Parathyroid adenoma (tissue), 2 donors: ENCODE results near the gene NDUFB4.

Experiments
- H2AFZ ChIP-seq: fragments of 300-600 bp; sonication (generic); one replicate; pipeline ENCODE4 v1.7.0; 2017; ENCODE audit warnings: antibody characterized with exemption, mild to moderate bottlenecking
- H3K27ac ChIP-seq: fragments of 300-600 bp; sonication (generic); one replicate; pipeline ENCODE4 v1.7.0; 2017
- H3K27me3 ChIP-seq: fragments of 300-600 bp; sonication (generic); one replicate; pipeline ENCODE4 v1.7.0; 2017; ENCODE audit warnings: low read length; ENCODE audit not compliant: control insufficient read depth, insufficient read depth
- H3K36me3 ChIP-seq: fragments of 300-600 bp; sonication (generic); one replicate; pipeline ENCODE4 v1.7.0; 2017; ENCODE audit warnings: low read length; ENCODE audit not compliant: control insufficient read depth, insufficient read depth
- H3K4me1 ChIP-seq: fragments of 300-600 bp; sonication (generic); one replicate; pipeline ENCODE4 v1.7.0; 2017; ENCODE audit warnings: control low read depth
- H3K4me2 ChIP-seq: fragments of 300-600 bp; sonication (generic); one replicate; pipeline ENCODE4 v1.7.0; 2017; ENCODE audit warnings: low read length
- H3K4me3 ChIP-seq: fragments of 300-600 bp; sonication (generic); one replicate; pipeline ENCODE4 v1.7.0; 2017; ENCODE audit warnings: low read depth, low read length
- H3K79me2 ChIP-seq: fragments of 300-600 bp; sonication (generic); one replicate; pipeline ENCODE4 v1.7.0; 2017; ENCODE audit warnings: control low read depth
- H3K9ac ChIP-seq: fragments of 300-600 bp; sonication (generic); one replicate; pipeline ENCODE4 v1.7.0; 2017; ENCODE audit warnings: mild to moderate bottlenecking
- H3K9me3 ChIP-seq: fragments of 300-600 bp; sonication (generic); one replicate; pipeline ENCODE4 v1.7.0; 2017; ENCODE audit warnings: low read length; ENCODE audit not compliant: control insufficient read depth
- TF ChIP-seq, protein P1 (sequence below): fragments of 300-600 bp; sonication (generic); IDR thresholded peaks from one replicate; pipeline ENCODE4 v1.7.0; 2017; ENCODE audit warnings: antibody characterized with exemption, mild to moderate bottlenecking
- donor health status: primary hyperparathyroidism.

Gene NDUFB4

GRCh38 chr3:120642368-120642948, 46.3 kb downstream of the NDUFB4 start:
- H3K4me3 ChIP-seq: no peak overlapping the region
- no peaks in the 10 kb centered on the region for H3K4me1 ChIP-seq
- no peaks in the 10 kb centered on the region for H3K27me3 ChIP-seq
- H3K9ac ChIP-seq: no peak overlapping the region
- H3K36me3 ChIP-seq: no peaks in the 10 kb centered on the region
- H2AFZ ChIP-seq: no peak overlapping the region
- H3K27ac ChIP-seq: no peak overlapping the region
- no peaks in the 10 kb centered on the region for H3K79me2 ChIP-seq
- H3K4me2 ChIP-seq: no peak overlapping the region
- TF ChIP-seq, protein P1, sequence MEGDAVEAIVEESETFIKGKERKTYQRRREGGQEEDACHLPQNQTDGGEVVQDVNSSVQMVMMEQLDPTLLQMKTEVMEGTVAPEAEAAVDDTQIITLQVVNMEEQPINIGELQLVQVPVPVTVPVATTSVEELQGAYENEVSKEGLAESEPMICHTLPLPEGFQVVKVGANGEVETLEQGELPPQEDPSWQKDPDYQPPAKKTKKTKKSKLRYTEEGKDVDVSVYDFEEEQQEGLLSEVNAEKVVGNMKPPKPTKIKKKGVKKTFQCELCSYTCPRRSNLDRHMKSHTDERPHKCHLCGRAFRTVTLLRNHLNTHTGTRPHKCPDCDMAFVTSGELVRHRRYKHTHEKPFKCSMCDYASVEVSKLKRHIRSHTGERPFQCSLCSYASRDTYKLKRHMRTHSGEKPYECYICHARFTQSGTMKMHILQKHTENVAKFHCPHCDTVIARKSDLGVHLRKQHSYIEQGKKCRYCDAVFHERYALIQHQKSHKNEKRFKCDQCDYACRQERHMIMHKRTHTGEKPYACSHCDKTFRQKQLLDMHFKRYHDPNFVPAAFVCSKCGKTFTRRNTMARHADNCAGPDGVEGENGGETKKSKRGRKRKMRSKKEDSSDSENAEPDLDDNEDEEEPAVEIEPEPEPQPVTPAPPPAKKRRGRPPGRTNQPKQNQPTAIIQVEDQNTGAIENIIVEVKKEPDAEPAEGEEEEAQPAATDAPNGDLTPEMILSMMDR: no peak
- no peaks in the 10 kb centered on the region for H3K9me3 ChIP-seq

DNA sequence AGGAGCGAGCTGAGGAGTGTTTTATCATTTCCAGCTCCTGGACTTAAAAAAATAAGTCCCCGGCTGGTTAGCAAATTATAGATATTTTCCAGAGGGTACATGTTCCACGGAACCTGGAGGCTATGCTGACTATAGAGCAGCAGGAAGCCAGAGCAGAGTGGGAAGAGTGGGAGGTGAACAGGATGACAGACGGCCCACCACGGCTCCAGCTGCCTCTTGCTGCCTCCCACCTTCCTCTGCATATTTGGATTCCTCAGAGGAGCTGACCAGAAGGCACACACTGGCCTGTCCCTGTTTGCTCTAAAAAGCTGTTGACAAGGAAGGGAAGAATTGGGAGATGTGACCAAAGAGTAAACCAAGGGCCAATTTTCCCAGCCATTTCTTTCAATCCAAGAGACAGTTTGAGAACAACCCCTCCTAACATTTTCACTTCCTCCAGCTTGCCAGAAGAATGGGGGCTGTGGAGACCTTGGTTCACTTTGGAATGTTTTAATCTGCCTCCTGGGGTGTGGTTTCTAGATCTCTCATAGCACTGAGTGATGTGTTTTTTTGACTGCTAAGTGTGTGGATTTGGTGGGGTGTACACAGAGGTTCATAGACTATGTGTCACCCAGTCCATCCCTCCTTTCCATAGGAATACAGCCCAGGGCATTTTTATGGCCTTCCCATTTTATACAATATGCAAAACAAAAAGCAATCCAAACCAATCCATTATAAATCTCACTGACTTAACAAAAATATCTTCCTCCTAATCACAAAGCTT, 49.1 kb downstream of the NDUFB4 start:
- no peak overlapping the region for H3K4me3 ChIP-seq
- H2AFZ ChIP-seq: no peak overlapping the region
- no peaks in the 10 kb centered on the region for H3K9me3 ChIP-seq
- H3K36me3 ChIP-seq: no peaks in the 10 kb centered on the region
- TF ChIP-seq, protein P1: no peak
- no peaks in the 10 kb centered on the region for H3K27me3 ChIP-seq
- H3K4me1 ChIP-seq: no peaks in the 10 kb centered on the region
- H3K79me2 ChIP-seq: no peaks in the 10 kb centered on the region
- H3K9ac ChIP-seq: no peak overlapping the region
- no peak overlapping the region for H3K4me2 ChIP-seq
- H3K27ac ChIP-seq: no peak overlapping the region

DNA sequence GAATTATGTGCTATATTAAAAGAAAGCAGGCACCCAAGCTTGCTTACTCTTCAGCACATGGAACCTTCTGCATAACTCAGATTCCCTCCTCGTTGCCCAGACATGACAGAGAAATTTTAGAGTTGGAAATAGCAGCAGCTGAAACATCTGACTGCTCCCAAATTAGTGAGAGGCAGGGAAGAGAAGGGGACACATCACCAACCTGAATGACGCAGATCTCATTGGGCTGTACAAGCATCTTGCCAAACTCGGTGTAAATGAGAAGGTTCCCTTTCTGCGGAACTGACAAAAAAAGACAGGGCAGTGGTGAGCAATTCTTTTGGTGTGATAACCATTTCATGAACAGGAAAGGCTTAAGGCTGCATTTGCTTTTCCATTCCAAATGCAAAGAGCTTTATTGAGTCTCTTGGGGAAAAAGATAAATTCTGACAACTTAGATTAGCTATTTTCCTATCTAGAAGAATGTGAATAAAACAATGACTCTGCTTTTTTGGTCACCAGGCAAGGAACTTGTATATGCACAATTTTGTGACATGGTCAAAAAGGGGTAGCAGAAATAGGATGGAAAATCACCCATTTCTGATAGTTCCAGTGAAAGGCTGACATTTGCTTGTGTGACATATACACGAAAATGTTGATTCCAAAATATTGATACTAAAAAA, 50.8 kb downstream of the NDUFB4 start:
- Histone ChIP-seq H3K36me3 (no peaks in the 10 kb centered on the region), H3K9ac (no peak overlapping the region), H3K79me2 (no peaks in the 10 kb centered on the region), H3K27me3 (no peaks in the 10 kb centered on the region), H3K4me3 (no peak overlapping the region), H3K4me1 (no peaks in the 10 kb centered on the region), H3K9me3 (no peaks in the 10 kb centered on the region), H3K4me2 (no peak overlapping the region), H3K27ac (no peak overlapping the region), H2AFZ (no peak overlapping the region)
- TF ChIP-seq, protein P1: no peak

DNA sequence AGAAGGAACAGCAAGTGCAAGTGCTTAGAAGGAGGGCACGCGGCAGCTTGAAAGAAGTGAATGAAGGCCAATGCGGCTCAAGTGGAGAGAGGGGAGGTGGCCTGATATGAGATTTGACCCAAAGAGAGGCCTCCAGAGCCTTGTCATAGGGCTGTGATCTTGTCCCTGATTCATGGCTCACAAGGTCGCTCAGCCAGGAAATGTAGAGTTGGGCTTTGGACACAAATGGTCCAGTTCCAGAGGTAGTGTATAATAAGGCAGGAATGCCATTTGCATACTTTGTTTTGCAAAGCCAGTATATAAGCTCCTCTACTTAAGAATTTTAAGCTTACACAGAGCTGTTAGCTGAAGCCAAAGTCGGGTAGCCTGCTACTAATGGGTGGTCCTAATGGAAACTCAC, 52.2 kb downstream of the NDUFB4 start:
- no peak overlapping the region for H3K4me3 ChIP-seq
- H3K4me1 ChIP-seq: no peaks in the 10 kb centered on the region
- H3K9ac ChIP-seq: no peak overlapping the region
- H2AFZ ChIP-seq: no peak overlapping the region
- H3K9me3 ChIP-seq: no peaks in the 10 kb centered on the region
- no peaks in the 10 kb centered on the region for H3K27me3 ChIP-seq
- no peak overlapping the region for H3K4me2 ChIP-seq
- H3K79me2 ChIP-seq: no peaks in the 10 kb centered on the region
- TF ChIP-seq, protein P1: no peak
- H3K27ac ChIP-seq: no peak overlapping the region
- H3K36me3 ChIP-seq: no peaks in the 10 kb centered on the region
